GM21515 (cell line): ENCODE results near the gene ARHGAP26.
"Not testable (repeated sequence)": the region's sequence is repeated elsewhere in the genome, so short reads cannot be mapped to it uniquely, and the experiment has no call there.

Experiments used
- ATAC-seq: cut with Tn5 transposase; IDR thresholded peaks from one replicate; pipeline ENCODE4 v1.9.1; 2021; ENCODE audit not compliant: unreplicated experiment

ARHGAP26 gene

GRCh38 chr5:142925795-142926194 lies 155.6 kb downstream of the ARHGAP26 start:
- ATAC-seq = no peak

- ATAC-seq = no peak
Observed at GRCh38 chr5:142926549-142926948, 156.4 kb downstream of the ARHGAP26 start.

GRCh38 chr5:142928999-142929398 lies 158.8 kb downstream of the ARHGAP26 start:
- not testable (repeated sequence) for ATAC-seq

- no peak for ATAC-seq
Observed at GRCh38 chr5:142929587-142929986, 159.4 kb downstream of the ARHGAP26 start.

GRCh38 chr5:142930395-142931110 lies 160.4 kb downstream of the ARHGAP26 start:
- no peak for ATAC-seq

GRCh38 chr5:142931896-142932686 lies 161.9 kb downstream of the ARHGAP26 start:
- no peak for ATAC-seq

GRCh38 chr5:142934051-142934762 lies 164.0 kb downstream of the ARHGAP26 start:
- ATAC-seq = no peak

GRCh38 chr5:142935014-142935413 lies 164.8 kb downstream of the ARHGAP26 start:
- ATAC-seq = no peak

GRCh38 chr5:142937374-142937773 lies 167.2 kb downstream of the ARHGAP26 start:
- ATAC-seq = no peak

- ATAC-seq = no peak
Observed at GRCh38 chr5:142938266-142938880, 168.2 kb downstream of the ARHGAP26 start.

GRCh38 chr5:142939006-142939405 lies 168.8 kb downstream of the ARHGAP26 start:
- ATAC-seq = no peak

GRCh38 chr5:142939884-142940283 lies 169.7 kb downstream of the ARHGAP26 start:
- no peak for ATAC-seq

GRCh38 chr5:142941245-142941644 lies 171.1 kb downstream of the ARHGAP26 start:
- ATAC-seq = no peak

GRCh38 chr5:142942901-142943300 lies 172.7 kb downstream of the ARHGAP26 start:
- ATAC-seq = no peak

- no peak for ATAC-seq
Observed at GRCh38 chr5:142944140-142944539, 174.0 kb downstream of the ARHGAP26 start.

GRCh38 chr5:142945321-142945720 lies 175.1 kb downstream of the ARHGAP26 start:
- ATAC-seq = no peak

GRCh38 chr5:142945845-142946244 lies 175.7 kb downstream of the ARHGAP26 start:
- ATAC-seq = no peak

GRCh38 chr5:142946547-142947426 lies 176.6 kb downstream of the ARHGAP26 start:
- no peak for ATAC-seq

- ATAC-seq = no peak
Observed at GRCh38 chr5:142947427-142947709, 177.2 kb downstream of the ARHGAP26 start.

GRCh38 chr5:142952229-142952628 lies 182.1 kb downstream of the ARHGAP26 start:
- no peak for ATAC-seq
